LNCaP clone FGC (cell line): ENCODE measurements around the gene CMIP.

ENCODE experiments used
- DNase-seq: peaks from one replicate; pipeline ENCODE4 v3.0.0-alpha.2; 2011; ENCODE audit warnings: low read depth
- H3K4me3 ChIP-seq: 2 replicates; pipeline ENCODE4 v1.5.1; 2011; ENCODE audit warnings: mild to moderate bottlenecking, low read depth, low read length, control low read depth
- CTCF ChIP-seq: IDR thresholded peaks from 2 replicates; pipeline ENCODE4 v1.5.1; 2012; ENCODE audit warnings: mild to moderate bottlenecking; ENCODE audit not compliant: control insufficient read depth, insufficient read depth; ENCODE audit errors: extremely low read depth

CMIP gene

GRCh38 chr16:81565321-81566028 is 120.9 kb downstream of the CMIP start:
- no peak for TF ChIP-seq CTCF
- no peak overlapping the region for H3K4me3 ChIP-seq
- DNase-seq: no peak

- no peak for TF ChIP-seq CTCF
- no peak overlapping the region for H3K4me3 ChIP-seq
- DNase-seq: no peak
Observed at GRCh38 chr16:81566086-81567007, 121.7 kb downstream of the CMIP start.

GRCh38 chr16:81567087-81567486 is 122.5 kb downstream of the CMIP start:
- TF ChIP-seq CTCF: no peak
- DNase-seq: no peak
- H3K4me3 ChIP-seq: no peak overlapping the region

GRCh38 chr16:81567987-81568748 is 123.6 kb downstream of the CMIP start:
- no peak for TF ChIP-seq CTCF
- DNase-seq: no peak
- H3K4me3 ChIP-seq: no peak overlapping the region

GRCh38 chr16:81568749-81569087 is 124.1 kb downstream of the CMIP start:
- H3K4me3 ChIP-seq: no peak overlapping the region
- DNase-seq: no peak
- TF ChIP-seq CTCF: no peak

GRCh38 chr16:81569361-81570034 is 124.9 kb downstream of the CMIP start:
- H3K4me3 ChIP-seq: no peak overlapping the region
- DNase-seq: no peak
- TF ChIP-seq CTCF: no peak
